ENCODE results near the gene AMPH.
"Not testable (repeated sequence)": the region's sequence is repeated elsewhere in the genome, so short reads cannot be mapped to it uniquely, and the experiment has no call there.

The AMPH gene

DNA sequence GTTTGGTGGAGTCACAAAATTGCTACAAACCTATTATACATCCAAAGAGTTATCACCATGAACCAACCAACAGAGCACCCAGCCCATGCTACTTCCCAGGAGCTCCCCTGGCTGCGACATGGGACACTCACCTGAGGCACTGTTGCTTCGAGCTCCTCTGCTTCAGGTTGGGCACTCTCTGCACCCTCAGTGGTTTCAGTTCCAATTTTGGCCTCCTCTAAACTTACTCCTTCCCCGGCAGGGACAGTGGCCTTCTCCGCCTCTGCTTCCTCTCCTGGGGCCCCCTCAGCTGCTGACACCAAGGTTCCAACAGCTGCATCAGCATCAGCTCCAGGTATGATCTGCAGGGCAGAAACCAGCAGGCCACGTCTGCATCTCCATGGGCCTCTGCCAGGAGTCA is 237.3 kb downstream of the AMPH start:
- DNase-seq: no peak

GRCh38 chr7:38391751-38392150 is 239.4 kb downstream of the AMPH start:
- DNase-seq: no peak

- DNase-seq: no peak
Measured at GRCh38 chr7:38385682-38386081, 245.5 kb downstream of the AMPH start.

DNA sequence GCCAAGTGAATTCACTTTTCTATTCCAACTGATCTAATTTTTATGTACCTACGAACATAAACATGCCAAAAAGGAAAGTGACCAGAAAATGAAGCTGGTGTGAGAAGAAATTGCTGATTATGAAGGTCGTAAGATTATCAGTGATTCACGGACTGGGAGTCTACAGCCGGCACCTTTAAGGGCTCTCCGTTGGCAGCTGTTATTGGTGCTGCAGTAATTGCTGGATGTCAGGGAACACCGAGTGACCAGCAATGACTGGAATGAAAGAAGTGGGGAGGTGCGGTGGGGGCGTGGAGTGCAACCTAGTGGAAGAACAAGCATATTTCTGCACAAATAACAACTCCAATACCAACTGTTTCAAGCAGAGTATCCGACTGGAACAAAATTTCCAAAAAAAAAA is 247.9 kb downstream of the AMPH start:
- no peak for DNase-seq

DNA sequence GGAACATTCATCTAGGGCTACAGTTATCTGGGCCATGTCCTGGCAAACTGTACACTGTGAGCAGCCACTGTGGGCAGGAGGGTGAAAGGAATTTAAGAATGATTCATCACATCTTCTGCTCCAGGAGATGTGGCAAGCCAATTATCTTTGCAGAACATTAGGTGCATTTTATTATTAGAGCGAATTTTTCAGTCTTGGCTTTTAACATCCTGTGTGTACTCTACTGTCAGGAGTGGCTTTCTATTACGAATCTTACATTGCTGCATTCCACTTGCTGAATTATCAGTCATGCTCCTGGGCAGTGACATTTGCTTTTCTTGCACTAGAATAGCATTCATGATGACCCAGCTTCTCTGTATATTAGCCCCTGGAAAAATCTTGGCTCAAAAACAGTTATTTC is 248.5 kb downstream of the AMPH start:
- peak; percentile 54 for DNase-seq

DNA sequence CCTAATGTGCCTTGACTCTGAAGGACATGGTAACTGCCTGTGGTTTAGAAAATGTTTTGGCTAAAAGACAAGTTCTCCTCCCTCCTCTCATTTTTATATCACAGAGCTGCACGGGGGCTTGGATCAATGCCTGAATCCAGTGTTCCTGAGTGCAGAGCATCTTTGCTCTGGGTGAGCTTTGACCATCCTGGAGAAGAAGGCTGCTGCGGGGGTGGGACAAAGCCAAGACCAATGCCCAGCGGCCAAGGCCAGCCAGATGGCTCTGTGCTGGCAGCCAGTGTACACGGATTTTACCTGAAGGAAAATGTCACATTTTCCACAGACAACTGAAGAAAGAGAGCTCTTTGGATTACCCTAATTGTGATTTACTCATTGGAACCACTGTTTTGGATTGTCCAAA is 255.7 kb downstream of the AMPH start:
- no peak for DNase-seq

- DNase-seq: peak; percentile 11
Measured at GRCh38 chr7:38374507-38374906, 256.7 kb downstream of the AMPH start.

- no peak for DNase-seq
Measured at GRCh38 chr7:38373155-38373554, 258.0 kb downstream of the AMPH start.

- DNase-seq: no peak
Measured at GRCh38 chr7:38372290-38372689, 258.9 kb downstream of the AMPH start.

DNA sequence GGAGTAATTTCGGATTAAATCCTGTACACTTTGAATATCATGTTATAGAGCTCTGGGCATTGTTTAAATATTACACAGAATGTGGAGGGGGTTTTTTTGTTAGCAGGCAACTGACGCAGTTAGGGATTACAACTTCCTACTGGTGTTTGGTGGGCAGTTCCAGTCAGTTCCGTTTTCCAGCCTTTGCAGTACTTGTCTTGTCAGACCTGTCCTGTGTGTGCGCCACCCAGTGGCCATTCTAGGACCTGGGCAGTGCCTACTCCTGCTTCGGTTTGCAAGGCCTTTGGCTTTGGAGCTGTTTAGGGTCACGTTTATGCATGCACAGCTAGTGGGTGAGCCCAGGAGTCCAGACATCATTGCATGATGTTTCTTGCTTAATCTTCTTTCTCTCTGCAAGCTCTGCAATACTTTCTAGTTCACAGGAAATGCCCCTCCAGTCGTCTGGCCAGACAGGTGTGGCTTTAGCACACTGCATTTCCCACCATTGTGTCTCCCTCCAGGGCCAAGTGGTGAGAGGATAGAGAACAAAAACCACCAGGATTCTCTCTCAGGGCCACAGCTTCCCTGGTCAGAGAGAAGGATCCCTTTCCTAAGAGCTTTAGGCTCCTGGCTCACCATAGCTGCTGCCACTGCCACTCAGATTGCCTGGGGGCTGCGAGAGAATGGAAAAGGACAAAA is 261.2 kb downstream of the AMPH start:
- DNase-seq: peak; percentile 77

DNA sequence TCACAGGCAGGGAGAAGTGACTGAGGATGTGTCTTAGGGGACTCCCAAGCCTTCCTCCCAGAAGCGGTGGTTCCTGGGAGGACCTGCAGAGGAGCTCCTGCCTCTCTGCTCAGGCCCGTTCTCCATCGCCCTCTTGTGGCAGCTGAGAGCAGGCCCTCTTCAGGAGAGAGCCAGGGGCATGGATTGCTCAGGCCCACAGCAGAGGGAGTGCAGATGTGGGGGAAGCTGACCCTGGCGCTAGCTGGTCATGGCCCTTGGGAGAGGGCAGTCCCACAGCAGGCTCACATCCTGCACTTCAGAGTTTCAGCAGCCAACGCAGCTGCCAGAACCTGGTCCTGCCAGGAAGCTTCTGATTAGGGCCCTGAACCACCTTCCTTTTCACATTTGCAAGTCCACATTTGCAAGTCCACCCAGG is 263.0 kb downstream of the AMPH start:
- peak; percentile 81 for DNase-seq

DNA sequence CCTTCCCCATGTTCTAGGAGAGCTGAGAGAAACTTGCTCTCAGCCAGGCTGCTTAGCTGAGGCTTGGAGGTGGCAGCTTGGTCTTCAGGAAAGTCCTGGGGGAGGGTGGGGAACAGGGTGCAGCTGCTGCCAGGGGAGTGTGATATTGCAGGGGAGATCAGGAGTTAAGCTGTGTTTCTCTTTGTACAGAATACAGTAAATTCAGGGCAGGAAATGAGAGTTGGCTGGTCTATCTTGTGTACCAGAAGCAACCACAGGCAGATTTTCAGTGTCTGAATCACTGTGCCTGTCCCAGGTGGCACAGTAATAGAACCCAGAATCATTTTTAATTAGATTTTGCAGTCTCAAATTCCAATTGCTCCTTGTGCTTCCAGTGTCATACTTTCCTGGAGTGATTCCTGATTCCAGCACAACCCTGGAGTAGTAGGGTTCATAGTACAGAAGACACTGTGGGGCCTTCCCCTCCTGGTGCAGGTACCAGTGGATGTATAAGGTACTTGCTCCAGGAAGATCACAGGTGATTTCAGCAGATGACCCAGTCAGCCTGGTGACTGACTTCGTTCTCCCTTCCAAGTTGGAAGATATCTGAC is 263.8 kb downstream of the AMPH start:
- DNase-seq: no peak

GRCh38 chr7:38363379-38363778 is 267.8 kb downstream of the AMPH start:
- peak; percentile 27 for DNase-seq

GRCh38 chr7:38362611-38363237 is 268.4 kb downstream of the AMPH start:
- DNase-seq: not testable (repeated sequence)

DNA sequence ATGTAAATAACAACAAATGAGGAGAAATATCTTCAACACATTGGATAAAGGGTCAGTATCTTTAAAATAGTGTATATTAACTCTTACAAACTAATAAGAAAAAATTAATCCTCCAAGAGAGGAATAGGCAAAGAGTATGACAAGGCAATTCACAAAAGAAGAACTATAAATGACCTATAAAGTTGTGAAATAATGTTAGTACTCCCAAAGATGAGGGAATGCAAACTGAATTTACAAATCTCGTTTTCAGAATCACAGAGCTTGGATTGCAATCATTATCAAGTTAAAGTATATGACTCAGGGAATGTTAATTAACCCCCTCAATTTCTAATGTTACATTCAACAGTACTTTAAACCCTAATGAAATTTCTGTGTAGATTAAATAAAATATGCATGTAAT is 270.4 kb downstream of the AMPH start:
- DNase-seq: no peak

DNA sequence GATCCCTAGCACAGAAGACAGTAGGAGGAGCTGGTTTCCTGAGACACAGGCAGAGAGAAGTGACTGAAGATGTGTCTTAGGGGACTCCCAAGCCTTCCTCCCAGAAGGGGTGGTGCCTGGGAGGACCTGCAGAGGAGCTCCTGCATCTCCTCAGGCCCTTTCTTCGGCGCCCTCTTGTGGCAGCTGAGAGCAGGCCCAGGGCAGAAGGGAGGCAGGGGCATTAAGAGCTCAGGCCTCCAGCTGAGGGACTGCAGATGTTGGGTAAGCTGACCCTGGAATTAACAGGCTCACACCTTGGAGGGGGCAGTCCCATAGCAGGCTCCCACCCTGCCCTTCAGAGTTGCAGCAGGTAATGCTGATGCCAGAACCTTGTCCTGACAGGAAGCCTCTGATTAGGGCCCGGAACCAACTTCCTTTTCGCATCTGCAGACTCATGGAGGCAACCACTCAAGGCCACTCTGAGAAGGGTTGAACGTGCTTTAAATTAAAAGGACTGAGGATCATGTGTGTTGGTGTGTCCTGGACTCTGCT is 272.0 kb downstream of the AMPH start:
- peak; percentile 25 for DNase-seq

DNA sequence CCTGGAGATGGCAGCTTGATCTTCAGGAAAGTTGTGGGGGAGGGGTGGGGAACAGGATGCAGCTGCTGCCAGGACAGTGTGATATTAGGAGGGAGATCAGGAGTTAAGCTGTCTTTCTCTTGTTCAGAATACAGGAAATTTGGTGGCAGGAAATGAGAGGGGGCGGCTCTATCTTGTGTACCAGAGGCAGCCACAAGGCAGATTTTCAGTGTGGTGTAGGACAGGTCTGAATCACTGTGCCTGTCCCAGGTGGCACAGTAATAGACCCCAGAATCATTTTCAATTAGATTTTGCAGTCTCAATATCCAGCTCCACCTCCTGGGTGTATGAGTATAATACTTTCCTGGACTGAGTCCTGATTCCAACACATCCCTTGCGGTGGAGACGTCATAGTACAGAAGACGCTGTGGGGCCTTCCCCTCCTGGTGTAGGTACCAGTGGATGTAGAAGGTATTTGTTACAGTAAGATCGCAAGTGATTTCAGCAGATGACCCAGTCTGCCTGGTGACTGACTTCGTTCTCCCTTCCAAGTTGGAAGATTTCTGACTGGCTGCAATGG is 272.8 kb downstream of the AMPH start:
- not testable (repeated sequence) for DNase-seq

GRCh38 chr7:38354271-38354851 is 276.8 kb downstream of the AMPH start:
- DNase-seq: peak; percentile 49

- DNase-seq: not testable (repeated sequence)
Measured at GRCh38 chr7:38353431-38353881, 277.7 kb downstream of the AMPH start.

- no peak for DNase-seq
Measured at GRCh38 chr7:38351601-38352000, 279.6 kb downstream of the AMPH start.

- DNase-seq: not testable (repeated sequence)
Measured at GRCh38 chr7:38350777-38351176, 280.4 kb downstream of the AMPH start.

DNA sequence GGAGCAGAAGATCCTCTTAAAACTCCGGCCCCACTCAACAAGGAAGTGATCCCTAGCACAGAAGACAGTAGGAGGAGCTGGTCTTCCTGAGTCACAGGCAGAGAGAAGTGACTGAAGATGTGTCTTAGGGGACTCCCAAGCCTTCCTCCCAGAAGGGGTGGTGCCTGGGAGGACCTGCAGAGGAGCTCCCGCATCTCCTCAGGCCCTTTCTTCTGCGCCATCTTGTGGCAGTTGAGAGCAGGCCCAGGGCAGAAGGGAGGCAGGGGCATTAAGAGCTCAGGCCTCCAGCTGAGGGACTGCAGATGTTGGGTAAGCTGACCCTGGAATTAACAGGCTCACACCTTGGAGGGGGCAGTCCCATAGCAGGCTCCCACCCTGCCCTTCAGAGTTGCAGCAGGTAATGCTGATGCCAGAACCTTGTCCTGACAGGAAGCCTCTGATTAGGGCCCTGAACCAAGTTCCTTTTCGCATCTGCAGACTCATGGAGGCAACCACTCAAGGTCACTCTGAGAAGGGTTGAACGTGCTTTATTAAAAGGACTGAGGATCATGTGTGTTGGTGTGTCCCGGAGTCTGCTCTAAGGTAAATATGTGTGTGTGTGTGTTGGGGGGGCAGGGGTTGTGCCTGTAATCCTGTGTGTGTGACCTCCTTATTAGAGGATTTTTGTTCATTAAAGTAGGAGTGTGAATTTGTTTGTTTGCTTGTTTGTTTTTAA is 281.1 kb downstream of the AMPH start:
- DNase-seq: peak; percentile 50
